ENCODE measurements around the gene DDIT4.
A peak's percentile ranks its signal among the peaks of the same experiment; 100 is the strongest.

The DDIT4 gene

GRCh38 chr10:72318418-72319262 lies 44.9 kb downstream of the DDIT4 start:
- DNase-seq (ENCODE audit: low spot score), result no peak

DNA sequence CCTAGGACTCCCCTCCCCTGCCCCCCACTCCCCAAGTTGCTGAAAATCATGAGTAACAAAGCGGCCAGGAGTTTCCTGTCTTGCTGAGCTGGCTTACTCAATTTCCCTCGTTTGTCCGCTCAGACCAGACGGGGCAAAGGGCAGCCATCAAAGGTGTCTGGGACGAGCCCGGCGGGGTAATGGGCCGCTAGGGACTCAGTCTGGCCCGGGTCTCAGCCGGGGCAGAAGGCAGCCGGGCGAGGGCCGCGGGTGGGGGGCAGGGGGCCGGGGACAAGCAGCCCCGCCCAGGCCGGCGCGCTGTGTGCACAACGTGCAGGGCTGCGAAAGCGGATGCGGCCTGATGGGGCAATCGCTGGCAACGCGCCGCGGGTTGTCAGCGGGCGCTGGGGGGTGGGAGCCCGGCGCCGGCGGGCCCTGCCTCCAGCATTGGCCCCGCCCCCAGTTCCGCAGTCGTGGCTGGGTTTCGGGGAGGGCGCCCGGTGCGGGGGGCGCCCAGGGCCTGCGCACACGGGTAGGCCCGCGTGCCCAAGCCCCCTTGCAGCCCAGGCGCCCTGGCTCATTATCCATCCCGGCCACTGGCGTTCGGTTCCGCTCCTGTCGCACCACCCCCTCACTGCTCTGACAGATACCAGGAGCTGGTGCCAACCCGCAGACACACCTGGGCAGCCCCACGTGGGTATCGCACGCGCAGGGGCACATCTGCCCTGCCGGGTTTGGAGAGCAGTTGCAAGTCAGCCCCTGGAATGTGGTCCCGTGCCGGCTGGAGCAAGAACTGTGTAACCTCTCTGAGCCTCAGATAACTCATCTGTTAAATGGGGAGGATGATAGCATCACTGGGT lies 45.9 kb downstream of the DDIT4 start:
- peak; percentile 82 for DNase-seq (ENCODE audit: low spot score)

- peak; percentile 76 for DNase-seq (ENCODE audit: low spot score)
These were observed 47.0 kb downstream of the DDIT4 start for GRCh38 chr10:72320676-72321247.

DNA sequence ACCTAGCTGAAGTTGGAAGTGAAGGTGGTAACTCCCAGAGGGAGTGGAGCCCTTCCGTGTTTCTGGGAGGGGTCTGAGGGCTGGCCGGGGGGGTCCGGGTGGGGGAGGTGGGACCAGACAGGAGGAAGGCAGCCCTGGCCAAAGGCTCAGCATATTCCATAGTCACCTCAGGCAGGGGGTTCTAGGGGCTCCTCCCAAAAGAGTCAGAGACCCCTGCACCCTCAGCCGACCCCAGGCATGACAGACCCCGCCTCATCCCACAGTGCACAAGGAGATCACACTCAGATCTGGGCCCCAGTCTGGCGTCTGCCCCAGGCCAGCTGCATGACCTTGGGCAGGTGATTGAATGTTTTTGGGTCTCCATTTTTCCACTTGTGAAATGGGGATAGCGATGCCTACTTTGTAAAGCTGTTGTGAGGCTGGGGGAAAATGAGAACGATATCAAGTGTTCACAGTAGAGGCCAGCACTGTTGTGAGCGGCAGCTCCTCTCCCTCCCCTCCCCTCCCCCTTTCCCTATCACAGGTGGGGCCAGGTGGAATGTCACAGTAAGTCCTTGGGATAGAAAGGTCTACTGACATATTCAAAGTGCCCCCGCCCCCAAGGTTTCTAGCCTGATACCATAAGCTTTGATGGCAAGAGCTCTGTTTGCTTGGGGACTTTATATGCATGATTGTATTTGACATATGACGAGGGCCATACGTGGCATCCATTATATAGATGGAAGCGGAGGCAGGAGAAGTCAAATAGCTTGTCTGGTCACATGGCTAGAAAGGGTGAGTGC lies 47.7 kb downstream of the DDIT4 start:
- DNase-seq (ENCODE audit: low spot score), result no peak

DNA sequence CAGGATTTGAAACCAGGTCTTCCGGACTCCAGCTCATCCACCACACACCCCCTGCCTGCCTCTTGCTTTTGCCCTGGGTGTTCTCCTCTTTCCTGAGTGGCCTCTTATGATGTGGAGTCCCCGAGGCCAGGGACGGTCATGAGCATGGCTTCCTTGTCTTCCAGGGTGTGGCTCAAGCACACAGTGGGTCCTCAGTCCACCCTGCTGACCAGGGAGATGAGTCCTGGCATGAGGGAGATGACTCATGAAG lies 48.2 kb downstream of the DDIT4 start:
- DNase-seq (ENCODE audit: low spot score), result no peak

DNA sequence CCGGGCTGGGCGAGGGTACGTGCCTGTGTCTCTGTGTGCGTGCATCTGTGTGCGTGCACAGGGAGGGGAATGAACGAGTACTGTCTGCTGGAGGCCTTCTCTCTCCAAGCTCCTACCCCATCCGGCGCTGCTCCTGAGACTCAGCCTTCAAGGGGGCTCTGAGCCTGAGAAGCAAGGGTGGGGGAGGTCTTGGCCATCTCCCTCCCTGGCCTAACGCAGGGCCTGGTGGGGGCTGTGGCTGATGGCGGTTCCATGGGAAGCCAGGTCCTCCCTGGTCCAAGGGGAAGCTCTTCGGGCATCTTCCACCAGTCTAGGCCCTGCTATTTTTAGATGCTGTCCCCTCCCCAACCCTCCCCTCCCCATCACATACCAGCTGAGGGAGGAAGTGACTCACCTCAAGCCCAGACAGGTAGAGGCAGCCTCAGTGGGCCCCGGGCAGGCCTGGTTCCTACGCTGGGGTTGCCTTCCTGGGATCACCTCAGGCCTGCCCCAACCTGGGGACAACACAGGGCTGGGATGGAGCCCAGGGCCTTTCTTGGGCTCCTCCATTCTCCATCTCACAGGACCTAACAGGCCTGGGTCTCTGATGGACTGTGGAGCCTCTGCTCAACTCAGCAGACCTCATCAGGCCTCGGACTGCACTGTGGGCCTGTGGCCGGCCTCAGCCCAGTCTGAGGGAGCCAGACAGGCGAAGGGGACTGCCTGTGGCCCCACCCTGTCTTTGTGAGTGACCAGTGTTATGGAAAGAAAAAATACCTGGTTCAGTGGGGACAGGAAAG lies 48.7 kb downstream of the DDIT4 start:
- DNase-seq (ENCODE audit: low spot score), result peak; percentile 71

- DNase-seq (ENCODE audit: low spot score), result no peak
These were observed 49.5 kb downstream of the DDIT4 start for GRCh38 chr10:72323108-72323749.

- DNase-seq (ENCODE audit: low spot score), result no peak
These were observed 50.1 kb downstream of the DDIT4 start for GRCh38 chr10:72323771-72324191.

Data from CD4-positive, alpha-beta T cell treated with Interleukin-2 at 100 ng/mL for 4 hours (primary cell).